ENCODE data around the gene ASAH2B. TPM values are rescaled to one million over a fixed set of nuclear protein-coding genes. Genes with fewer than 3 reads are reported as not detected.
"Not testable (repeated sequence)": the region's sequence is repeated elsewhere in the genome, so short reads cannot be mapped to it uniquely, and the experiment has no call there.

Gene ASAH2B
- 2.5 and 5.2 TPM in 2 replicates for total RNA-seq (2014; rRNA removed; shearing (Covaris generic); ENCODE audit: low replicate concordance)

GRCh38 chr10:50739618-50740292, at the start of gene ASAH2B:
Gene ASAH2B, plus strand, starts transcription at chr10:50739936. Its CDS starts 5,195 bp downstream, at chr10:50745131.
- H3K4me3 ChIP-seq (ENCODE audit: low read length) = peak within 1 kb of the TSS; percentile 97
- no peaks in the 10 kb centered on the region for H3K9me3 ChIP-seq (ENCODE audit: low read length)
- peak within 1 kb of the TSS; percentile 93 for H2AFZ ChIP-seq (ENCODE audit: low read length)
- peaks cover 16% of the 10 kb centered on the region for H3K4me1 ChIP-seq (ENCODE audit: low read length)
- peaks cover 15% of the 10 kb centered on the region; the same call in 1 of the 2 replicates for H3K79me2 ChIP-seq (ENCODE audit: low read length)
- 0 out of 2 replicates have a peak within 1 kb of the TSS, but pooled peaks have one; percentile 23 for H3K27ac ChIP-seq (ENCODE audit: low read length)
- DNase-seq = peak; percentile 92
- peak within 1 kb of the TSS; percentile 89 for H3K9ac ChIP-seq (ENCODE audit: low read length)
- H3K4me2 ChIP-seq (ENCODE audit: low read depth, low read length, poor library complexity, severe bottlenecking) = peak within 1 kb of the TSS; percentile 74
- H3K9me2 ChIP-seq (replicated peaks; ENCODE audit: insufficient read depth, low read length) = no peaks in the 10 kb centered on the region
- no peaks in the 10 kb centered on the region for H3K36me3 ChIP-seq (ENCODE audit: insufficient read depth, low read length)
- no peaks in the 10 kb centered on the region for H3K27me3 ChIP-seq (ENCODE audit: low read length)
- H4K20me1 ChIP-seq (ENCODE audit: insufficient read depth, low read depth, low read length) = no peaks in the 10 kb centered on the region

GRCh38 chr10:50697819-50698218, 41.9 kb upstream of the ASAH2B start:
- not testable (repeated sequence) for H3K9ac ChIP-seq (ENCODE audit: low read length); H3K4me1 ChIP-seq (ENCODE audit: low read length); H3K4me3 ChIP-seq (ENCODE audit: low read length); H3K36me3 ChIP-seq (ENCODE audit: insufficient read depth, low read length); H2AFZ ChIP-seq (ENCODE audit: low read length); H3K9me3 ChIP-seq (ENCODE audit: low read length); H3K79me2 ChIP-seq (ENCODE audit: low read length); H3K27ac ChIP-seq (ENCODE audit: low read length); H3K4me2 ChIP-seq (ENCODE audit: low read depth, low read length, poor library complexity, severe bottlenecking); H3K9me2 ChIP-seq (replicated peaks; ENCODE audit: insufficient read depth, low read length); DNase-seq; H4K20me1 ChIP-seq (ENCODE audit: insufficient read depth, low read depth, low read length); H3K27me3 ChIP-seq (ENCODE audit: low read length)

- not testable (repeated sequence) for DNase-seq; H3K27ac ChIP-seq (ENCODE audit: low read length); H3K4me2 ChIP-seq (ENCODE audit: low read depth, low read length, poor library complexity, severe bottlenecking); H4K20me1 ChIP-seq (ENCODE audit: insufficient read depth, low read depth, low read length); H3K9me2 ChIP-seq (replicated peaks; ENCODE audit: insufficient read depth, low read length); H3K9ac ChIP-seq (ENCODE audit: low read length); H3K27me3 ChIP-seq (ENCODE audit: low read length); H3K79me2 ChIP-seq (ENCODE audit: low read length); H3K36me3 ChIP-seq (ENCODE audit: insufficient read depth, low read length); H3K9me3 ChIP-seq (ENCODE audit: low read length); H2AFZ ChIP-seq (ENCODE audit: low read length); H3K4me3 ChIP-seq (ENCODE audit: low read length); H3K4me1 ChIP-seq (ENCODE audit: low read length)
Measured at GRCh38 chr10:50701947-50702346, 37.8 kb upstream of the ASAH2B start.

- not testable (repeated sequence) for H3K27ac ChIP-seq (ENCODE audit: low read length); H3K9me2 ChIP-seq (replicated peaks; ENCODE audit: insufficient read depth, low read length); H2AFZ ChIP-seq (ENCODE audit: low read length)
Measured at GRCh38 chr10:50702997-50703396, 36.7 kb upstream of the ASAH2B start.

GRCh38 chr10:50704436-50705079, 35.2 kb upstream of the ASAH2B start:
- H3K79me2 ChIP-seq (ENCODE audit: low read length); H3K4me1 ChIP-seq (ENCODE audit: low read length); H3K4me2 ChIP-seq (ENCODE audit: low read depth, low read length, poor library complexity, severe bottlenecking); DNase-seq; H3K9me2 ChIP-seq (replicated peaks; ENCODE audit: insufficient read depth, low read length); H2AFZ ChIP-seq (ENCODE audit: low read length); H3K27ac ChIP-seq (ENCODE audit: low read length); H4K20me1 ChIP-seq (ENCODE audit: insufficient read depth, low read depth, low read length); H3K4me3 ChIP-seq (ENCODE audit: low read length); H3K36me3 ChIP-seq (ENCODE audit: insufficient read depth, low read length); H3K9ac ChIP-seq (ENCODE audit: low read length); H3K9me3 ChIP-seq (ENCODE audit: low read length); H3K27me3 ChIP-seq (ENCODE audit: low read length): not testable (repeated sequence)

More at GRCh38 chr10:50702997-50703396, 36.7 kb upstream of the ASAH2B start:
- not testable (repeated sequence) for DNase-seq; H3K4me3 ChIP-seq (ENCODE audit: low read length); H3K79me2 ChIP-seq (ENCODE audit: low read length); H3K36me3 ChIP-seq (ENCODE audit: insufficient read depth, low read length); H3K9ac ChIP-seq (ENCODE audit: low read length); H4K20me1 ChIP-seq (ENCODE audit: insufficient read depth, low read depth, low read length); H3K4me1 ChIP-seq (ENCODE audit: low read length); H3K9me3 ChIP-seq (ENCODE audit: low read length); H3K27me3 ChIP-seq (ENCODE audit: low read length); H3K4me2 ChIP-seq (ENCODE audit: low read depth, low read length, poor library complexity, severe bottlenecking)

- not testable (repeated sequence) for H3K4me1 ChIP-seq (ENCODE audit: low read length); H3K27me3 ChIP-seq (ENCODE audit: low read length); H3K4me3 ChIP-seq (ENCODE audit: low read length); H2AFZ ChIP-seq (ENCODE audit: low read length); H3K4me2 ChIP-seq (ENCODE audit: low read depth, low read length, poor library complexity, severe bottlenecking); H4K20me1 ChIP-seq (ENCODE audit: insufficient read depth, low read depth, low read length); H3K79me2 ChIP-seq (ENCODE audit: low read length); H3K36me3 ChIP-seq (ENCODE audit: insufficient read depth, low read length); H3K9ac ChIP-seq (ENCODE audit: low read length); DNase-seq; H3K9me3 ChIP-seq (ENCODE audit: low read length); H3K27ac ChIP-seq (ENCODE audit: low read length); H3K9me2 ChIP-seq (replicated peaks; ENCODE audit: insufficient read depth, low read length)
Measured at GRCh38 chr10:50706006-50706405, 33.7 kb upstream of the ASAH2B start.

- not testable (repeated sequence) for H3K4me3 ChIP-seq (ENCODE audit: low read length); H3K27me3 ChIP-seq (ENCODE audit: low read length); H3K9me3 ChIP-seq (ENCODE audit: low read length); H3K79me2 ChIP-seq (ENCODE audit: low read length); H3K36me3 ChIP-seq (ENCODE audit: insufficient read depth, low read length); H3K9me2 ChIP-seq (replicated peaks; ENCODE audit: insufficient read depth, low read length); H3K9ac ChIP-seq (ENCODE audit: low read length); H3K4me2 ChIP-seq (ENCODE audit: low read depth, low read length, poor library complexity, severe bottlenecking); H3K27ac ChIP-seq (ENCODE audit: low read length); H4K20me1 ChIP-seq (ENCODE audit: insufficient read depth, low read depth, low read length); H2AFZ ChIP-seq (ENCODE audit: low read length); DNase-seq; H3K4me1 ChIP-seq (ENCODE audit: low read length)
Measured at GRCh38 chr10:50710241-50710640, 29.5 kb upstream of the ASAH2B start.

- not testable (repeated sequence) for H4K20me1 ChIP-seq (ENCODE audit: insufficient read depth, low read depth, low read length); H3K36me3 ChIP-seq (ENCODE audit: insufficient read depth, low read length); H2AFZ ChIP-seq (ENCODE audit: low read length); H3K4me3 ChIP-seq (ENCODE audit: low read length); H3K4me1 ChIP-seq (ENCODE audit: low read length); H3K27me3 ChIP-seq (ENCODE audit: low read length); DNase-seq; H3K9ac ChIP-seq (ENCODE audit: low read length); H3K79me2 ChIP-seq (ENCODE audit: low read length); H3K4me2 ChIP-seq (ENCODE audit: low read depth, low read length, poor library complexity, severe bottlenecking); H3K27ac ChIP-seq (ENCODE audit: low read length); H3K9me2 ChIP-seq (replicated peaks; ENCODE audit: insufficient read depth, low read length); H3K9me3 ChIP-seq (ENCODE audit: low read length)
Measured at GRCh38 chr10:50723812-50724211, 15.9 kb upstream of the ASAH2B start.
